Lung (tissue), 12 donors: Measurements from ENCODE around the gene RASAL1. TPM values are rescaled to one million over a fixed set of nuclear protein-coding genes. Genes with fewer than 3 reads are reported as not detected.
A peak's percentile ranks its signal among the peaks of the same experiment; 100 is the strongest.

Experiments used
- ATAC-seq: fragments of 200-7000 bp; cut with Tn5 transposase; one replicate; pipeline ENCODE4 v1.9.1; 2020; ENCODE audit warnings: moderate number of reproducible peaks; ENCODE audit not compliant: insufficient read depth, low FRiP score
- DNase-seq, 3 donors: peaks; one replicate each; pipeline ENCODE4 v3.0.0-alpha.2; 2013 to 2017
- H3K27ac ChIP-seq, 2 donors: one replicate each; pipeline ENCODE4 v1.5.1; 2013; ENCODE audit warnings: mild to moderate bottlenecking in 2 of 2, moderate library complexity in 2 of 2, control low read depth in 1 of 2, inconsistent platforms in 1 of 2, low read depth in 1 of 2, low read length in 1 of 2
- H3K27me3 ChIP-seq, 3 donors: one replicate each; pipeline ENCODE4 v1.5.1; 2013; ENCODE audit warnings: low read length in 2 of 3; ENCODE audit not compliant: control insufficient read depth in 3 of 3, insufficient read depth in 3 of 3
- H3K36me3 ChIP-seq, 4 donors: one replicate each; pipeline ENCODE4 v1.5.1; 2013; ENCODE audit warnings: low read length in 4 of 4, mild to moderate bottlenecking in 1 of 4, moderate library complexity in 1 of 4; ENCODE audit not compliant: control insufficient read depth in 4 of 4, insufficient read depth in 4 of 4
- H3K4me1 ChIP-seq, 5 donors: one replicate each; pipeline ENCODE4 v1.5.1; 2013; ENCODE audit warnings: low read length in 5 of 5, mild to moderate bottlenecking in 2 of 5, moderate library complexity in 1 of 5; ENCODE audit not compliant: control insufficient read depth in 5 of 5, insufficient read depth in 5 of 5
- H3K4me3 ChIP-seq: one replicate; pipeline ENCODE4 v1.5.1; 2013; ENCODE audit warnings: mild to moderate bottlenecking, control low read depth, moderate library complexity
- H3K9ac ChIP-seq, 2 donors: one replicate each; pipeline ENCODE4 v1.5.1; 2013; ENCODE audit warnings: low read length in 2 of 2, control low read depth in 1 of 2; ENCODE audit not compliant: insufficient read depth in 1 of 2
- H3K9me3 ChIP-seq, 4 donors: one replicate each; pipeline ENCODE4 v1.5.1; 2013; ENCODE audit warnings: low read length in 3 of 4, mild to moderate bottlenecking in 1 of 4, moderate library complexity in 1 of 4; ENCODE audit not compliant: control insufficient read depth in 4 of 4, insufficient read depth in 3 of 4
- WGBS, 2 donors: extraction: QIAGEN DNeasy Blood & Tissue Kit; methylation state at CpG; one replicate each; pipeline ENCODE4 v1.1.7; 2013; 5-methylcytosine and 5-hydroxymethylcytosine counted together
- polyA plus RNA-seq, 2 donors: library from polyadenylated mRNA; stranded (reverse); fragments of 200-250 nt; gene quantifications; one replicate each; pipeline ENCODE4 v1.2.1, GENCODE V29; 2013
- total RNA-seq, 2 donors: library from RNA; depleted of rRNA in 1 of 2; stranded (reverse); fragments of >200 nt in 1 of 2; gene quantifications; one replicate each; pipeline ENCODE4 v1.2.1, GENCODE V29; 2014 to 2021
- TF ChIP-seq, protein P1 (sequence below): IDR thresholded peaks from 2 replicates; pipeline ENCODE4 v1.5.1; 2012; ENCODE audit warnings: mild to moderate bottlenecking; ENCODE audit errors: control extremely low read depth, extremely low read depth
- donor health status: control.
- donor health status: control.
- donor health status: Bipolar disorder and iron deficiency.
- donor health status: healthy.
- donor health status: DM: yes; HTN: yes; CAD: no.

Gene RASAL1
- total and polyA plus RNA-seq, 4 donors: 0.09 to 1.8 (median 0.62) TPM

DNA sequence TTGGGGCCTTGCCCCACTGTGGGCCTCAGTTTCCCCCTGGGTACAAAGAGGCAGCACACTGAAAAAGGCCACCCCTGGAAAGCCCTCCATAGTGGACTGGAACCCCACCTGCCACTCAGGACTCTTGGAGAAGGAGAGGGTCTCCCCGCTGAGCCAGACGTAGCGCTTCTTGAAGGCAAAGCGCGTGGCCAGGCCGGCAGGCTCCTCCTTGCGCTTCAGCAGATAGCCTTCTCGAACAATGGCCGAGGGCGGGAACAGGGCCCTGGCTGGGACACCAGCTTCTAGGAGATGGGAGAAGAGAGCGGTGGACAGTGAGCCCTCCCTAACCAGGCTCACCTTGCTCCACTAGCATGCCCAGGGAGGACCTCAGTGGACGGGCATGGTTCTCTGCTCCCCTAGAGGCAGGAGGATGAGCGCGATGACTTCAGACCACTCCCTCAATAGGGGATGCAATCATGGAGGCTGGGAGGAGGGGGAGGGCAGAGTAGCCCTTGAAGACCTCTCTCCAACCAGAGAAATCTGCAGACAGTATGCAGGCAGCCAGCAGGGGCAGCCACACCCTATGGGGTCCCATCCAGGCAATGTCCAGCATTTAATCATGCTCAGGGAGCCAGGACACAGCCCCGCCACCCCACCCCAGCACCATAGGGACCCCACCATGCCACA, 29.8 kb downstream of the RASAL1 start:
- 89 to 90% methylated on average over 15 of the region's 15 CpGs for WGBS, 2 donors
- no peak for DNase-seq
- H3K27ac ChIP-seq: no peak overlapping the region

DNA sequence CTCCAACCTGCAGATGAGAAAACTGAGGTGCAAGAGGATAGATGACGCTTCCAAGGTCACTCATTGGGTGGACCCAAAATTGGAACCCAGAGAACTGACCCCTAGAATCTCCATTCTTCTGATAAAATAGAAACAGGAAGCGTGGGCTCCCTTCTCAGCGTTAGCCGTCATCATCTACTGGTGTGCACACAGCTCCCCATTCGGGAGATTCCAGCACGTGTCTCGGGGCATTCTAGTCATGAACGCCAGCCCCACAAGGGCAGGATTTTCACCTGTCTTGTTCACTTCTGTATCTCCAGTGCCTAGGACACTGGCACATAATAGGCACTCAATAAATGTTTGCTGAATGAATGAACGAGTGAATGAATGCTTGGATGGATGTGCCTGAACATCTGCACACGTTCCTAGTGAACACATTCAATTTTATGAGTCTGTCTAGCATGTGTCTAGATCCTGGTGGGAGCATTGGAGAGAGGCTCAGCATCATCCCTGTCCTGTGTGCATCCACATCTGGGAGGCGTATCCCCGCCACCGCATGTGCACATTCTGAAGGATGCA, 30.5 kb downstream of the RASAL1 start:
- TF ChIP-seq, protein P1, sequence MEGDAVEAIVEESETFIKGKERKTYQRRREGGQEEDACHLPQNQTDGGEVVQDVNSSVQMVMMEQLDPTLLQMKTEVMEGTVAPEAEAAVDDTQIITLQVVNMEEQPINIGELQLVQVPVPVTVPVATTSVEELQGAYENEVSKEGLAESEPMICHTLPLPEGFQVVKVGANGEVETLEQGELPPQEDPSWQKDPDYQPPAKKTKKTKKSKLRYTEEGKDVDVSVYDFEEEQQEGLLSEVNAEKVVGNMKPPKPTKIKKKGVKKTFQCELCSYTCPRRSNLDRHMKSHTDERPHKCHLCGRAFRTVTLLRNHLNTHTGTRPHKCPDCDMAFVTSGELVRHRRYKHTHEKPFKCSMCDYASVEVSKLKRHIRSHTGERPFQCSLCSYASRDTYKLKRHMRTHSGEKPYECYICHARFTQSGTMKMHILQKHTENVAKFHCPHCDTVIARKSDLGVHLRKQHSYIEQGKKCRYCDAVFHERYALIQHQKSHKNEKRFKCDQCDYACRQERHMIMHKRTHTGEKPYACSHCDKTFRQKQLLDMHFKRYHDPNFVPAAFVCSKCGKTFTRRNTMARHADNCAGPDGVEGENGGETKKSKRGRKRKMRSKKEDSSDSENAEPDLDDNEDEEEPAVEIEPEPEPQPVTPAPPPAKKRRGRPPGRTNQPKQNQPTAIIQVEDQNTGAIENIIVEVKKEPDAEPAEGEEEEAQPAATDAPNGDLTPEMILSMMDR: no peak
- 75 to 82% methylated on average over 13 of the region's 13 CpGs for WGBS, 2 donors
- ATAC-seq: no peak
- Histone ChIP-seq H3K27ac (no peak overlapping the region), H3K9me3 (no peaks in the 10 kb centered on the region), H3K27me3 (no peaks in the 10 kb centered on the region), H3K4me3 (no peak overlapping the region), H3K4me1 (peaks cover 0 to 3% (median 0%) of the 10 kb centered on the region in 5 donors), H3K9ac (no peak overlapping the region), H3K36me3 (no peaks in the 10 kb centered on the region)
- DNase-seq: no peak

More for the DNA sequence above, 29.8 kb downstream of the RASAL1 start:
- Histone ChIP-seq H3K4me1 (peaks cover 0 to 3% (median 0%) of the 10 kb centered on the region in 5 donors), H3K9ac (no peak overlapping the region), H3K9me3 (no peaks in the 10 kb centered on the region), H3K36me3 (no peaks in the 10 kb centered on the region), H3K4me3 (no peak overlapping the region), H3K27me3 (no peaks in the 10 kb centered on the region)
- no peak for ATAC-seq
- TF ChIP-seq, protein P1: no peak

DNA sequence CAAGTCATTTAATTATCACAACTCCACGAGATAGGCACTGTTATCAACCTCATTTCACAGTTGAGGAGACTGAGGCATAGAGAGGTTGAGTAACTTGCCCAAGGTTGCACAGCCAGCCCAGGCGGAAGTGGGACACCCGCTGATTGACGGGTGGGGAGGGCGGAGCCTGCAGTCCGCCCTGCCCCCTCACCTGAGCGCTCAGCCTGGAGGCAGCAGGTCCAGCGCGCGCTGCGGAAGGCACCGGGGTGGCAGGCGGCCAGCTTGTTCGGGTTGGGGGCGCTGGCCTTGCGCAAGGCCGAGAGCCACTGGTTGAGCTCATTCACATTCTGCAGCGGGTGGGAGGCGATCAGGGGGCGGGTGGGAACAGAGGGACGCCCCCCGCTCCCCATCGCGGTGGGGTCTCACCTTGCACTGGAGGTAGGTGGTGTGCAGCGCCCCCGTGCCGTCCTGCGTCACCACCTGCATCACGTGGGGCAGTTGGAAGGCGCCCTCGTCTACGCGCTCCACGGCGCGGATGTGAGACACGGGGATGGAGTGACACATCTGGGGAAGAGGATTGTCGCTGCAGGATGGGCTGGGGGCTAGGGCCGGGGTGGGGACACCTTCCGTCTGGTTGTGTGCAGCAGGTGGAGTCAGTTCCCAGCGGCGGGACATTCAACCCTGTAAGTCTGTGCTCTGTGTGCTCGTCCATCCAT, 31.7 kb downstream of the RASAL1 start:
- Histone ChIP-seq H3K27me3 (no peaks in the 10 kb centered on the region), H3K27ac (no peak overlapping the region), H3K9ac (no peak overlapping the region), H3K36me3 (no peaks in the 10 kb centered on the region), H3K4me1 (peaks cover 0 to 3% (median 0%) of the 10 kb centered on the region in 5 donors), H3K9me3 (no peaks in the 10 kb centered on the region), H3K4me3 (no peak overlapping the region)
- 7 to 9% methylated on average over 40 to 43 of the region's 43 CpGs for WGBS, 2 donors
- DNase-seq (peak in 2 of 3 donors; percentile 5 to 32), ATAC-seq (peak; percentile 27)
- TF ChIP-seq, protein P1: no peak
